GM18517 (cell line): ENCODE measurements around the gene ZWILCH.
"Not testable (repeated sequence)": the region's sequence is repeated elsewhere in the genome, so short reads cannot be mapped to it uniquely, and the experiment has no call there.

Source experiments
- ATAC-seq: cut with Tn5 transposase; IDR thresholded peaks from one replicate; pipeline ENCODE4 v1.9.1; 2021; ENCODE audit warnings: mild to moderate bottlenecking, moderate library complexity; ENCODE audit not compliant: unreplicated experiment

Gene ZWILCH

GRCh38 chr15:66504563-66505429 lies at the start of gene ZWILCH, which contains the start of gene RPL4:
TSS of gene ZWILCH (plus strand) at chr15:66505326. CDS start at chr15:66505339, 13 bp downstream.
TSS of gene RPL4 (minus strand) at chr15:66504855. CDS start at chr15:66504790, 65 bp downstream.
- peak; percentile 78 for ATAC-seq

GRCh38 chr15:66456211-66456610 lies 48.9 kb upstream of the ZWILCH start:
- no peak for ATAC-seq

- no peak for ATAC-seq
Observed at GRCh38 chr15:66459818-66460615, 45.1 kb upstream of the ZWILCH start.

GRCh38 chr15:66461294-66461693 lies 43.8 kb upstream of the ZWILCH start:
- ATAC-seq = not testable (repeated sequence)

GRCh38 chr15:66461917-66462316 lies 43.2 kb upstream of the ZWILCH start:
- ATAC-seq = no peak

- ATAC-seq = no peak
Observed at GRCh38 chr15:66462627-66463026, 42.5 kb upstream of the ZWILCH start.

- ATAC-seq = not testable (repeated sequence)
Observed at GRCh38 chr15:66465294-66465693, 39.8 kb upstream of the ZWILCH start.

GRCh38 chr15:66467162-66468040 lies 37.7 kb upstream of the ZWILCH start:
- ATAC-seq = not testable (repeated sequence)

- not testable (repeated sequence) for ATAC-seq
Observed at GRCh38 chr15:66470825-66471224, 34.3 kb upstream of the ZWILCH start.

GRCh38 chr15:66472176-66472999 lies 32.7 kb upstream of the ZWILCH start:
- ATAC-seq = peak; percentile 88

- ATAC-seq = no peak
Observed at GRCh38 chr15:66474135-66474534, 31.0 kb upstream of the ZWILCH start.

GRCh38 chr15:66474963-66475362 lies 30.2 kb upstream of the ZWILCH start:
- ATAC-seq = no peak

- ATAC-seq = no peak
Observed at GRCh38 chr15:66476535-66476934, 28.6 kb upstream of the ZWILCH start.

- ATAC-seq = no peak
Observed at GRCh38 chr15:66477011-66477410, 28.1 kb upstream of the ZWILCH start.

- ATAC-seq = no peak
Observed at GRCh38 chr15:66480267-66480666, 24.9 kb upstream of the ZWILCH start.

GRCh38 chr15:66481107-66481856 lies 23.8 kb upstream of the ZWILCH start:
- ATAC-seq = no peak

GRCh38 chr15:66482539-66482938 lies 22.6 kb upstream of the ZWILCH start:
- no peak for ATAC-seq

GRCh38 chr15:66483131-66483566 lies 22.0 kb upstream of the ZWILCH start:
- no peak for ATAC-seq

GRCh38 chr15:66484539-66485112 lies 20.5 kb upstream of the ZWILCH start:
- ATAC-seq = no peak
